Keratinocyte (primary cell): ENCODE measurements around the gene ZNF490.

Source experiments
- EZH2 ChIP-seq: IDR thresholded peaks from one replicate; pipeline ENCODE4 v1.6.1; 2012; ENCODE audit warnings: inconsistent platforms, mild to moderate bottlenecking, low read length, moderate library complexity
- TF ChIP-seq, protein P1 (sequence below), 3 experiments: IDR thresholded peaks in 1 of 3; conservative IDR thresholded peaks in 1 of 3; optimal IDR thresholded peaks in 1 of 3; 2 replicates in 2 of 3; 3 replicates in 1 of 3; pipeline versions ENCODE3 to v1.5.1; 2011; ENCODE audit warnings: low read length in 3 of 3, mild to moderate bottlenecking in 3 of 3, moderate library complexity in 2 of 3, control low read depth in 1 of 3, inconsistent platforms in 1 of 3; ENCODE audit not compliant: insufficient read depth in 2 of 3; ENCODE audit errors: extremely low read depth in 1 of 3

DNA sequence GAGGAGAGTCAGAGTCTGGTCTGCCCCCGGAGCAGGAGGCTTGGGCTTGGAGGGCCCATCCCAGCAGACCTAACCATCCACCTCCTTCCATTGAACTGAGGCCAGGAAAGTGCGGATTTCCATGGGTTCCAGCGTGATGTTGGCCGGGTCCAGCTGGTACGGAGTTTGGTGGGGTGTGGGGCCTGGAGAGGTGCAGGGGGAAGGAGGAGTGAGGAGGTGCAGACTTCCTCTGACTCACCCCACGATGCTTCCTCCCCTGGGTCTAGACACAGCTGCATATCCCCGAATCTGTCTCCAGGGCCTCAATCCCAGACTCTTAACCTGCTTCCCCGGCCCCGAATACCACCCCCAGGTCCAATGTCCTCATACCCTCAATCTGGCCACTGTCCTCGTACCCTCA, 35.9 kb upstream of the ZNF490 start:
- TF ChIP-seq, protein P1, sequence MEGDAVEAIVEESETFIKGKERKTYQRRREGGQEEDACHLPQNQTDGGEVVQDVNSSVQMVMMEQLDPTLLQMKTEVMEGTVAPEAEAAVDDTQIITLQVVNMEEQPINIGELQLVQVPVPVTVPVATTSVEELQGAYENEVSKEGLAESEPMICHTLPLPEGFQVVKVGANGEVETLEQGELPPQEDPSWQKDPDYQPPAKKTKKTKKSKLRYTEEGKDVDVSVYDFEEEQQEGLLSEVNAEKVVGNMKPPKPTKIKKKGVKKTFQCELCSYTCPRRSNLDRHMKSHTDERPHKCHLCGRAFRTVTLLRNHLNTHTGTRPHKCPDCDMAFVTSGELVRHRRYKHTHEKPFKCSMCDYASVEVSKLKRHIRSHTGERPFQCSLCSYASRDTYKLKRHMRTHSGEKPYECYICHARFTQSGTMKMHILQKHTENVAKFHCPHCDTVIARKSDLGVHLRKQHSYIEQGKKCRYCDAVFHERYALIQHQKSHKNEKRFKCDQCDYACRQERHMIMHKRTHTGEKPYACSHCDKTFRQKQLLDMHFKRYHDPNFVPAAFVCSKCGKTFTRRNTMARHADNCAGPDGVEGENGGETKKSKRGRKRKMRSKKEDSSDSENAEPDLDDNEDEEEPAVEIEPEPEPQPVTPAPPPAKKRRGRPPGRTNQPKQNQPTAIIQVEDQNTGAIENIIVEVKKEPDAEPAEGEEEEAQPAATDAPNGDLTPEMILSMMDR (optimal IDR thresholded peaks at IDR 0.05 in 1 of 3, IDR thresholded peaks at IDR 0.05 in 1 of 3, conservative IDR thresholded peaks at IDR 0.05 in 1 of 3; ENCODE audit: extremely low read depth in 1 of 3, insufficient read depth in 2 of 3, low read length in 3 of 3) = no peak
- no peak for TF ChIP-seq EZH2
